H1 (cell line): ENCODE results near the gene HYDIN. TPM values are rescaled to one million over a fixed set of nuclear protein-coding genes. Genes with fewer than 3 reads are reported as not detected.
"Not testable (repeated sequence)": the region's sequence is repeated elsewhere in the genome, so short reads cannot be mapped to it uniquely, and the experiment has no call there.

ENCODE experiments used
- CTCF ChIA-PET: fragments of 300-600 bp; sonication (Branson Sonifier 250); formaldehyde crosslinking; loops from one replicate; lab custom pipeline; 2021; ENCODE audit not compliant: partially characterized antibody; lab: Charles Lee
- POLR2A ChIA-PET: fragments of 300-600 bp; sonication (Branson Sonifier 250); formaldehyde crosslinking; loops from one replicate; lab custom pipeline; 2021; ENCODE audit warnings: inconsistent platforms; ENCODE audit not compliant: partially characterized antibody; lab: Charles Lee
- DNase-seq, 2 experiments: peaks; one replicate each; pipeline versions ENCODE4 v3.0.0 to v3.0.0-alpha.2; 2010 to 2022; ENCODE audit warnings: low spot score in 2 of 2, low read depth in 1 of 2, mixed read lengths in 1 of 2
- FAIRE-seq: peaks from 2 replicates; lab custom pipeline; 2011; peaks lifted over from hg19 to GRCh38; lab: Jason Lieb, UNC
- H2AFZ ChIP-seq: 2 replicates; pipeline ENCODE4 v1.8.1; 2012; ENCODE audit warnings: low read length, inconsistent platforms
- H2AK5ac ChIP-seq: 2 replicates; pipeline ENCODE4 v1.6.1; 2013; ENCODE audit warnings: low read depth, low read length
- H2BK120ac ChIP-seq: replicated peaks from 2 replicates; pipeline ENCODE3; 2013; ENCODE audit warnings: low read depth, low read length, inconsistent platforms
- H2BK12ac ChIP-seq: 2 replicates; pipeline ENCODE4 v1.6.1; 2013; ENCODE audit warnings: low read depth, low read length
- H2BK15ac ChIP-seq: 2 replicates; pipeline ENCODE4 v1.6.1; 2013; ENCODE audit warnings: low read length
- H2BK20ac ChIP-seq: 2 replicates; pipeline ENCODE4 v1.6.1; 2013; ENCODE audit warnings: low read length
- H2BK5ac ChIP-seq: 2 replicates; pipeline ENCODE4 v1.6.1; 2013; ENCODE audit warnings: low read depth, low read length
- H3K14ac ChIP-seq: 2 replicates; pipeline ENCODE4 v1.6.1; 2013; ENCODE audit warnings: inconsistent platforms; ENCODE audit not compliant: insufficient read length
- H3K18ac ChIP-seq: 2 replicates; pipeline ENCODE4 v1.6.1; 2013; ENCODE audit warnings: low read length; ENCODE audit errors: extremely low read depth
- H3K23ac ChIP-seq: 2 replicates; pipeline ENCODE4 v1.6.1; 2013; ENCODE audit warnings: inconsistent platforms; ENCODE audit not compliant: insufficient read length
- H3K23me2 ChIP-seq: 2 replicates; pipeline ENCODE4 v1.6.1; 2013; ENCODE audit warnings: low read depth, low read length
- H3K27ac ChIP-seq: 2 replicates; pipeline ENCODE4 v1.6.1; 2011; ENCODE audit warnings: low read depth, low read length, inconsistent platforms
- H3K27me3 ChIP-seq, 4 experiments: replicated peaks in 1 of 4; 1 replicate in 1 of 4; 2 replicates in 3 of 4; pipeline versions ENCODE4 v1.6.1 to v1.8.1; 2011 to 2013; ENCODE audit warnings: low read length in 3 of 4, mild to moderate bottlenecking in 3 of 4, inconsistent platforms in 2 of 4, mixed read lengths in 2 of 4, moderate library complexity in 1 of 4; ENCODE audit not compliant: control insufficient read depth in 3 of 4, insufficient read depth in 3 of 4; ENCODE audit errors: extremely low read depth in 1 of 4
- H3K36me3 ChIP-seq, 4 experiments: 2 replicates each; pipeline versions ENCODE4 v1.6.1 to v1.8.1; 2011 to 2013; ENCODE audit warnings: mild to moderate bottlenecking in 4 of 4, low read length in 3 of 4, moderate library complexity in 2 of 4, control low read depth in 1 of 4, inconsistent platforms in 1 of 4; ENCODE audit not compliant: insufficient read depth in 4 of 4, control insufficient read depth in 2 of 4
- H3K4ac ChIP-seq: replicated peaks from 2 replicates; pipeline ENCODE3; 2013; ENCODE audit warnings: low read length, low read depth, mixed read lengths, inconsistent platforms; ENCODE audit not compliant: insufficient read length
- H3K4me1 ChIP-seq, 4 experiments: replicated peaks in 1 of 4; 1 replicate in 1 of 4; 2 replicates in 3 of 4; pipeline versions ENCODE4 v1.6.1 to v1.8.1; 2011 to 2013; ENCODE audit warnings: low read length in 3 of 4, inconsistent platforms in 2 of 4, mixed read lengths in 1 of 4; ENCODE audit not compliant: insufficient read depth in 4 of 4, control insufficient read depth in 3 of 4
- H3K4me2 ChIP-seq, 2 experiments: 2 replicates each; pipeline versions ENCODE4 v1.6.1 to v1.8.1; 2011 to 2013; ENCODE audit warnings: low read depth in 2 of 2, low read length in 2 of 2, control low read depth in 1 of 2, inconsistent platforms in 1 of 2, mild to moderate bottlenecking in 1 of 2; ENCODE audit not compliant: insufficient read depth in 1 of 2
- H3K4me3 ChIP-seq, 4 experiments: fragments of 200-600, 300-600 bp in 1 of 4; sonication (generic), shearing (Covaris generic), sonication (Bioruptor Twin) in 1 of 4; 2 replicates each; pipeline versions ENCODE4 v1.5.1 to v1.8.1; 2011 to 2016; ENCODE audit warnings: low read length in 4 of 4, low read depth in 3 of 4, control low read depth in 2 of 4, inconsistent platforms in 2 of 4, mild to moderate bottlenecking in 2 of 4, mixed read lengths in 1 of 4, moderate library complexity in 1 of 4; ENCODE audit not compliant: insufficient read depth in 2 of 4; ENCODE audit errors: extremely low read depth in 1 of 4
- H3K56ac ChIP-seq: replicated peaks from 2 replicates; pipeline ENCODE3; 2013; ENCODE audit warnings: low read depth, mild to moderate bottlenecking, mixed read lengths, low read length, inconsistent platforms; ENCODE audit not compliant: insufficient read length
- H3K79me1 ChIP-seq: 2 replicates; pipeline ENCODE4 v1.6.1; 2013; ENCODE audit warnings: low read depth, low read length, control low read depth
- H3K79me2 ChIP-seq, 2 experiments: 2 replicates each; pipeline versions ENCODE4 v1.6.1 to v1.8.1; 2012 to 2013; ENCODE audit warnings: low read length in 2 of 2, mild to moderate bottlenecking in 2 of 2, inconsistent platforms in 1 of 2; ENCODE audit not compliant: insufficient read depth in 2 of 2, control insufficient read depth in 1 of 2
- H3K9ac ChIP-seq, 4 experiments: replicated peaks in 1 of 4; 1 replicate in 1 of 4; 2 replicates in 3 of 4; pipeline versions ENCODE4 v1.6.1 to v1.8.1; 2011 to 2013; ENCODE audit warnings: low read depth in 3 of 4, low read length in 3 of 4, control low read depth in 2 of 4, mild to moderate bottlenecking in 2 of 4, moderate library complexity in 2 of 4, inconsistent platforms in 1 of 4; ENCODE audit errors: extremely low read depth in 1 of 4
- H3K9me3 ChIP-seq, 2 experiments: 2 replicates each; pipeline versions ENCODE4 v1.6.1 to v1.8.1; 2012 to 2013; ENCODE audit warnings: mild to moderate bottlenecking in 2 of 2, moderate library complexity in 2 of 2, control low read depth in 1 of 2, inconsistent platforms in 1 of 2, low read depth in 1 of 2, low read length in 1 of 2, mixed read lengths in 1 of 2; ENCODE audit not compliant: insufficient read depth in 2 of 2
- H4K20me1 ChIP-seq, 2 experiments: replicated peaks in 1 of 2; 2 replicates each; pipeline versions ENCODE3 to v1.8.1; 2011 to 2013; ENCODE audit warnings: inconsistent platforms in 2 of 2, low read length in 2 of 2, mild to moderate bottlenecking in 1 of 2; ENCODE audit not compliant: insufficient read depth in 2 of 2, control insufficient read depth in 1 of 2
- H4K5ac ChIP-seq: 2 replicates; pipeline ENCODE4 v1.6.1; 2013; ENCODE audit warnings: low read length, low read depth, mixed read lengths, inconsistent platforms; ENCODE audit not compliant: insufficient read length
- H4K8ac ChIP-seq: 2 replicates; pipeline ENCODE4 v1.8.0; 2013; ENCODE audit warnings: mild to moderate bottlenecking, moderate library complexity, low read length, inconsistent platforms; ENCODE audit not compliant: insufficient read depth; ENCODE audit errors: extremely low read depth
- H4K91ac ChIP-seq: replicated peaks from 2 replicates; pipeline ENCODE3; 2013; ENCODE audit warnings: low read length, mixed read lengths, inconsistent platforms; ENCODE audit not compliant: insufficient read length
- WGBS, 2 experiments: shearing (Covaris generic) in 1 of 2; methylation state at CpG; one replicate each; pipeline versions ENCODE4 v1.1.6 to v1.1.7; 2013 to 2015; ENCODE audit warnings: low lambda C conversion rate in 2 of 2, mixed read lengths in 2 of 2, inconsistent platforms in 1 of 2, low coverage in 1 of 2, missing lambda C conversion rate in 1 of 2; ENCODE audit not compliant: insufficient replicate concordance in 2 of 2, insufficient coverage in 1 of 2, insufficient read length in 1 of 2; ENCODE audit errors: extremely low coverage in 1 of 2, missing lambda C conversion rate in 1 of 2; 5-methylcytosine and 5-hydroxymethylcytosine counted together
- polyA plus RNA-seq, 7 experiments: library from polyadenylated mRNA; depleted of rRNA in 3 of 7; stranded (reverse) in 5 of 7; unstranded in 2 of 7; fragments of >200 nt in 5 of 7; fragments of 200-250 nt in 2 of 7; gene quantifications; 1 replicate in 5 of 7; 2 replicates in 1 of 7; 4 replicates in 1 of 7; pipeline versions ENCODE4 v1.2.1 to v1.2.3, GENCODE V29; 2011 to 2013; ENCODE audit warnings: missing spikeins in 2 of 7, mixed read lengths in 2 of 7
- total RNA-seq: library from RNA; stranded (reverse); fragmentation: NEBNext Ultra II Directional; extraction: Animal tissue kit (Norgen Biotek cat#: 25700); gene quantifications from 2 replicates; pipeline ENCODE4 v1.2.1, GENCODE V29; 2021

HYDIN gene
- total and polyA plus RNA-seq, 2 of the 8 experiments (the other 6 are each of a cell fraction or from before 2014, with no cell fraction given): 1.1 to 1.8 TPM

DNA sequence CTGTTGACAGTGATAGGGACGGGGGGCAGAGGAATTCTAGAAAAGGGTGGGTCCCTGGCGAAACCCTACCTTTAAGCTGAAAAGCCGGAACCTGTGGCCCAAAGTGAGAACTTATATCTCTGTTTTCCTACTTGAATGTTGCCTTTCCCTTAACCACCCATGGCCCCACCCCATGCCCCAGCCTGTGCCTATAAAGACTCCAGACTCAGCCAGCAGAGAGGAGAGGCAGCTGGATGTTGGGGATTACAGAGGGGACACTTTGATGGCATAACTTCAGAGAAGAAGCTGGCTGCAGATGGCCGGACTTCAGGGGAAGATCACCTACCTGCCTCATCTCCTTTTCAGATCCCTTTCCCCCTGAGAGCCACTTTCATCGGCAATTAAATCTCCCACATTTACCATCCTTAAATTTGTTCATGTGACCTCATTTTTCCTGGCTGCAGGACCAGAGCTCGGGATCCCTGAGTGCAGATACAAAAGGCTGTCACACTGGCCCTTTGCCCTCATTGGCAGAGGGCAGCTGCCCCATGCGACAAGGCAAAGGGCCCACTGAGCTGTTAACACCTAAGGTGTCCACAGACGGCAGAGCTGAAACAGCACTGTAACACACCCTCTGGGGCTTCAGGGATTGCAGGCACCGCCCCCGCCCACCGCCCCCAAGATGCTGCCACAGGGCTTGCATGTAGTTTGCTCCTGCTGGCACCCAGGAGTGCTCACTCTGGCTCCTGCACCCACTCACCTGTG lies 191.0 kb downstream of the HYDIN start:
- H3K27me3 ChIP-seq, H3K79me1 ChIP-seq, FAIRE-seq, H3K56ac ChIP-seq, H3K18ac ChIP-seq, H3K4me3 ChIP-seq, H3K9me3 ChIP-seq, H2BK15ac ChIP-seq, H3K4me2 ChIP-seq, CTCF ChIA-PET, H3K23me2 ChIP-seq, H3K14ac ChIP-seq, H2AK5ac ChIP-seq, H2BK5ac ChIP-seq, H3K9ac ChIP-seq, H3K23ac ChIP-seq, H4K5ac ChIP-seq, H2AFZ ChIP-seq, DNase-seq, H4K91ac ChIP-seq, H3K79me2 ChIP-seq, H3K4ac ChIP-seq, H3K36me3 ChIP-seq, H2BK120ac ChIP-seq, H2BK20ac ChIP-seq, H3K27ac ChIP-seq, H2BK12ac ChIP-seq, H3K4me1 ChIP-seq, POLR2A ChIA-PET, H4K8ac ChIP-seq, H4K20me1 ChIP-seq: not testable (repeated sequence)
- WGBS, 2 experiments: 94% methylated on average over 6 of the region's 11 CpGs; no CpG with 5 or more reads in 1 of the 2 experiments

GRCh38 chr16:71038421-71038820 lies 192.1 kb downstream of the HYDIN start:
- DNase-seq: not testable (repeated sequence)

More at GRCh38 chr16:71038421-71038820, 192.1 kb downstream of the HYDIN start:
- H2BK120ac ChIP-seq, H3K56ac ChIP-seq, H3K23me2 ChIP-seq, H4K5ac ChIP-seq, CTCF ChIA-PET, H3K79me1 ChIP-seq, H3K18ac ChIP-seq, H3K9ac ChIP-seq, H3K79me2 ChIP-seq, H4K91ac ChIP-seq, H3K27me3 ChIP-seq, FAIRE-seq, H3K36me3 ChIP-seq, H2AFZ ChIP-seq, H3K4me2 ChIP-seq, H2BK5ac ChIP-seq, H2AK5ac ChIP-seq, H3K9me3 ChIP-seq, H3K4me1 ChIP-seq, H3K14ac ChIP-seq, H2BK12ac ChIP-seq, H3K4ac ChIP-seq, H2BK20ac ChIP-seq, H4K20me1 ChIP-seq, H3K4me3 ChIP-seq, H3K27ac ChIP-seq, H2BK15ac ChIP-seq, H3K23ac ChIP-seq, POLR2A ChIA-PET, H4K8ac ChIP-seq: not testable (repeated sequence)
- WGBS, 2 experiments: 89% methylated on average over 3 of the region's 4 CpGs; no CpG with 5 or more reads in 1 of the 2 experiments
